Tibial nerve (tissue), 4 donors: ENCODE results near the gene KSR2.

Experiments used
- CTCF ChIP-seq, 5 experiments: fragments of 200-600 bp in 3 of 5; fragments of 450-650 bp in 2 of 5; sonication (generic) in 3 of 5; IDR thresholded peaks; one replicate each; pipeline ENCODE4 v1.5.1; 2016 to 2019; ENCODE audit warnings: antibody characterized with exemption in 5 of 5, mild to moderate bottlenecking in 3 of 5, moderate library complexity in 2 of 5
- EP300 ChIP-seq, 2 donors: sonication (generic); formaldehyde crosslinking; IDR thresholded peaks; one replicate each; pipeline ENCODE4 v1.6.1; 2017; ENCODE audit warnings: antibody characterized with exemption in 2 of 2, mild to moderate bottlenecking in 1 of 2

GRCh38 chr12:117847371-117847770, 121.4 kb downstream of the KSR2 start:
- TF ChIP-seq CTCF (IDR thresholded peaks at IDR 0.05) (no peak), EP300 (IDR thresholded peaks at IDR 0.05) (no peak)
